Glutamatergic neuron (in vitro differentiated cells): ENCODE results near the gene MIOX. TPM values are rescaled to one million over a fixed set of nuclear protein-coding genes. Genes with fewer than 3 reads are reported as not detected.

Experiments used
- DNase-seq: peaks from one replicate; pipeline ENCODE4 v3.0.0; 2022
- H3K27ac Mint-ChIP-seq: one replicate; pipeline ENCODE4 v1.8.0; 2020; ENCODE audit warnings: mild to moderate bottlenecking, mixed read lengths, inconsistent platforms; ENCODE audit not compliant: unreplicated experiment
- H3K27me3 Mint-ChIP-seq: one replicate; pipeline ENCODE4 v1.8.0; 2020; ENCODE audit warnings: mild to moderate bottlenecking, moderate library complexity, mixed read lengths, inconsistent platforms; ENCODE audit not compliant: unreplicated experiment
- H3K36me3 Mint-ChIP-seq: one replicate; pipeline ENCODE4 v1.8.0; 2020; ENCODE audit warnings: mild to moderate bottlenecking, mixed read lengths, inconsistent platforms; ENCODE audit not compliant: unreplicated experiment
- H3K4me1 Mint-ChIP-seq: one replicate; pipeline ENCODE4 v1.8.0; 2020; ENCODE audit warnings: mild to moderate bottlenecking, low read depth, mixed read lengths, inconsistent platforms; ENCODE audit not compliant: unreplicated experiment
- H3K4me3 Mint-ChIP-seq: one replicate; pipeline ENCODE4 v1.8.0; 2020; ENCODE audit warnings: mild to moderate bottlenecking, mixed read lengths, inconsistent platforms; ENCODE audit not compliant: unreplicated experiment
- H3K9me3 Mint-ChIP-seq: one replicate; pipeline ENCODE4 v1.8.0; 2020; ENCODE audit warnings: mild to moderate bottlenecking, moderate library complexity, mixed read lengths, inconsistent platforms; ENCODE audit not compliant: unreplicated experiment
- long read RNA-seq: library from polyadenylated mRNA; unstranded; transcript quantifications from one replicate; pipeline ENCODE4 v2.0.0, GENCODE V29; 2020; ENCODE audit not compliant: unreplicated experiment
- total RNA-seq: library from RNA; stranded (reverse); fragmentation: NEBNext Ultra II Directional; extraction: Animal tissue kit (Norgen Biotek cat#: 25700); gene quantifications from one replicate; pipeline ENCODE4 v1.2.1, GENCODE V29; 2021; ENCODE audit not compliant: unreplicated experiment
- TF ChIP-seq, protein P1 (sequence below): fragments of 200-600 bp; sonication (generic); IDR thresholded peaks from one replicate; pipeline ENCODE4 v1.5.0; 2021; ENCODE audit not compliant: partially characterized antibody, unreplicated experiment

The MIOX gene
- total RNA-seq = 4.0 TPM
- long read RNA-seq = 0 reads

- Mint-ChIP-seq H3K9me3 (peaks cover 3% of the 10 kb centered on the region), H3K27ac (no peak within 1 kb of the TSS), H3K4me3 (no peak within 1 kb of the TSS), H3K27me3 (peaks cover 8% of the 10 kb centered on the region), H3K36me3 (no peaks in the 10 kb centered on the region), H3K4me1 (peaks cover 5% of the 10 kb centered on the region)
- DNase-seq = peak; percentile 24
- TF ChIP-seq, protein P1, sequence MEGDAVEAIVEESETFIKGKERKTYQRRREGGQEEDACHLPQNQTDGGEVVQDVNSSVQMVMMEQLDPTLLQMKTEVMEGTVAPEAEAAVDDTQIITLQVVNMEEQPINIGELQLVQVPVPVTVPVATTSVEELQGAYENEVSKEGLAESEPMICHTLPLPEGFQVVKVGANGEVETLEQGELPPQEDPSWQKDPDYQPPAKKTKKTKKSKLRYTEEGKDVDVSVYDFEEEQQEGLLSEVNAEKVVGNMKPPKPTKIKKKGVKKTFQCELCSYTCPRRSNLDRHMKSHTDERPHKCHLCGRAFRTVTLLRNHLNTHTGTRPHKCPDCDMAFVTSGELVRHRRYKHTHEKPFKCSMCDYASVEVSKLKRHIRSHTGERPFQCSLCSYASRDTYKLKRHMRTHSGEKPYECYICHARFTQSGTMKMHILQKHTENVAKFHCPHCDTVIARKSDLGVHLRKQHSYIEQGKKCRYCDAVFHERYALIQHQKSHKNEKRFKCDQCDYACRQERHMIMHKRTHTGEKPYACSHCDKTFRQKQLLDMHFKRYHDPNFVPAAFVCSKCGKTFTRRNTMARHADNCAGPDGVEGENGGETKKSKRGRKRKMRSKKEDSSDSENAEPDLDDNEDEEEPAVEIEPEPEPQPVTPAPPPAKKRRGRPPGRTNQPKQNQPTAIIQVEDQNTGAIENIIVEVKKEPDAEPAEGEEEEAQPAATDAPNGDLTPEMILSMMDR = no peak
Observed at GRCh38 chr22:50486561-50487289, at the start of gene MIOX. TSS of gene MIOX (plus strand) at chr22:50486859. CDS start at chr22:50486898, 39 bp downstream.

DNA sequence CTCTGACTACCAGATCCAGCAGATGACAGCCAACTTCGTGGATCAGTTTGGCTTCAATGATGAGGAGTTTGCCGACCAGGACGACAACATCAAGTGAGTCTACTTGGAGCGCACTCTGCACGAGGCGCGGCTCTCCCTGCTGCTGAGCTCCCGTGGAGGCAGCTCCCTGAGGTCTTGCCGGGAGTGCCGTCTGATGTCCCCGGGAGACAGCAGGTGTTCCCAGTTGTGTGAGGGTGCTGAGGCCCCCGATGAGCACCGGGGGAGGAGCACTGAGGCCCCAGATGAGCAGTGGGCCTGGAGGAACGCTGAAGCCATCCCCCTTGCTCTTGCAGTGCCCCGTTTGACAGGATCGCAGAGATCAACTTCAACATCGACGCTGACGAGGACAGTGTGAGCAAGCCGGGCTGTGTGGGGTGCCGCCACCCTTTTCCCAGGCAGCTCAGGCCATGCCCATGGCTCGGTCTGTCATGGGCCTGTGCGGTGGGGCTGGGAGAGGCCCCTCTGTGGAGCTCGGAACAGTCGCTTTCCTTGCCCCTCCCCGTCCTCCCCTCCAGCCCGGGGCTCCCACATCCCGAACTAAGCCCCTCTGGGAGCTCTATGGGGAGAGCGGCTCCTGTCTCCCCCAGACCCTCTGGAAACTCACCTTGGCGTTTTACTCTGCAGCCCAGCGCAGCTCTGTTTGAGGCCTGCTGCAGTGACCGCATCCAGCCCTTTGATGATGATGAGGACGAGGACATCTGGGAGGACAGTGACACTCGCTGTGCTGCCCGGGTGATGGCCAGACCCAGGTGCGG, 49.0 kb upstream of the MIOX start:
- no peak for DNase-seq
- no peak overlapping the region for H3K4me3 Mint-ChIP-seq
- peaks cover 8% of the 10 kb centered on the region for H3K27me3 Mint-ChIP-seq
- TF ChIP-seq, protein P1 = no peak
- H3K9me3 Mint-ChIP-seq = peaks cover 7% of the 10 kb centered on the region
- no peaks in the 10 kb centered on the region for H3K4me1 Mint-ChIP-seq
- no peak overlapping the region for H3K27ac Mint-ChIP-seq
- H3K36me3 Mint-ChIP-seq = no peaks in the 10 kb centered on the region

- H3K27ac Mint-ChIP-seq = no peak overlapping the region
- no peak for DNase-seq
- H3K9me3 Mint-ChIP-seq = peaks cover 15% of the 10 kb centered on the region
Observed at GRCh38 chr22:50438305-50439275, 48.1 kb upstream of the MIOX start.

GRCh38 chr22:50439314-50439870, 47.3 kb upstream of the MIOX start:
- TF ChIP-seq, protein P1 = no peak
- H3K4me1 Mint-ChIP-seq = no peaks in the 10 kb centered on the region
- no peak overlapping the region for H3K27ac Mint-ChIP-seq
- no peak overlapping the region for H3K4me3 Mint-ChIP-seq
- no peak for DNase-seq
- no peaks in the 10 kb centered on the region for H3K36me3 Mint-ChIP-seq
- peaks cover 15% of the 10 kb centered on the region for H3K9me3 Mint-ChIP-seq
- H3K27me3 Mint-ChIP-seq = peaks cover 16% of the 10 kb centered on the region

More at GRCh38 chr22:50438305-50439275, 48.1 kb upstream of the MIOX start:
- TF ChIP-seq, protein P1 = no peak
- H3K4me1 Mint-ChIP-seq = no peaks in the 10 kb centered on the region
- H3K36me3 Mint-ChIP-seq = no peaks in the 10 kb centered on the region
- no peak overlapping the region for H3K4me3 Mint-ChIP-seq
- H3K27me3 Mint-ChIP-seq = peaks cover 16% of the 10 kb centered on the region
